IPS DF 6.9 (cell line): Measurements from ENCODE around the gene NLRC5.

Source experiments
- DNase-seq: peaks from one replicate; pipeline ENCODE4 v3.0.0-alpha.2; 2013; ENCODE audit warnings: low read depth, low spot score
- H3K27ac ChIP-seq: one replicate; pipeline ENCODE4 v1.5.1; 2013; ENCODE audit warnings: low read length, control low read depth
- H3K27me3 ChIP-seq: 2 replicates; pipeline ENCODE4 v1.6.1; 2013; ENCODE audit warnings: mild to moderate bottlenecking, low read length; ENCODE audit not compliant: control insufficient read depth, insufficient read depth
- H3K36me3 ChIP-seq: 2 replicates; pipeline ENCODE4 v1.6.1; 2013; ENCODE audit warnings: low read length; ENCODE audit not compliant: control insufficient read depth, insufficient read depth
- H3K4me1 ChIP-seq: 2 replicates; pipeline ENCODE4 v1.6.1; 2013; ENCODE audit warnings: low read length; ENCODE audit not compliant: control insufficient read depth, insufficient read depth
- H3K4me3 ChIP-seq: 2 replicates; pipeline ENCODE4 v1.5.1; 2013; ENCODE audit warnings: mild to moderate bottlenecking, low read length
- H3K9me3 ChIP-seq: 2 replicates; pipeline ENCODE4 v1.6.1; 2013; ENCODE audit warnings: low read length, inconsistent platforms; ENCODE audit not compliant: control insufficient read depth, insufficient read depth
- WGBS: extraction: QIAGEN DNeasy Blood & Tissue Kit; methylation state at CpG from one replicate; pipeline ENCODE4 v1.1.7; 2013; ENCODE audit warnings: mixed read lengths, missing lambda C conversion rate; ENCODE audit not compliant: insufficient read length, insufficient coverage; 5-methylcytosine and 5-hydroxymethylcytosine counted together

Gene NLRC5

DNA sequence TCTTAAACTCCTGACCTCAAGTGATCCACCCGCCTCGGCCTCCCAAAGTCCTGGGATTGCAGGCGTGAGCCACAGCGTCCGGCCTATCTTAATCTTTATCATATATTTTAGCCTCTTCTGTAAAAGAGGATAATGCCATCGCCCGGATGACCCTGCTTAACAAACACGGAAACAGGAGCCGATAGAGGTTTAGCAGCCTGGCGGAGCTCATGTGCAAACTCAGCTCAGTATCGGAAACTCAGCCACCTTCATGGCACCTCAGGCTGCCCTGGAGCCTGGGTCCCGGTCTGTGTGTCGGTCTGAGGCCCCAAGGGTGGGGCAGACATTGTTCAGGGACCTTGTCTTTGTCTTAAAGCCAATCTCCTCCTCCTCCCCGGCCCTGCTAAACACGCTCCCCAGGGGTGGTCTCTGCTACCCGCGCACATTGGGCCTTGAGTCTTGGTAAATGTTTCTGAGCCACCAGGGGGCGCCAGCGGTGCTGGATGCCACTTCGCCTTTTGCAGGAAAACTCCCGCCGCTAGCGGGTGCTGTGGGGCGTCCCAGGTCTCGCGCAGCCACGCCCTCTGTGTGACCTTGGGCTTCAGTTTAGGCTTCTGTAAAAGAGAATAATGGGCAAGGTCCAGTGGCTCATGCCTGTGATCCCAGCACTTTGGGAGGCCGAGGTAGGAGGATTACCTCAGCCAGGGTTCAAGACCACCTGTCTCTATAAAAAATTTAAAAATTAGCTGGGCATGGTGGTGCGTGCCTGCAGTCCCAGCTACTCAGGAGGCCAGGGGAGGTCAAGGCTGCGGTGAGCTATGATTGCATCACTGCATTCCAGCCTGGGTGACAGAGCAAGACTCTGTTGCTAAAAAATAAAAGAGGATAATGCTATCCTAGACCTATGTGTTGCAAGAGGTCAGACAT, 24.9 kb upstream of the NLRC5 start:
- Histone ChIP-seq H3K27me3 (no peaks in the 10 kb centered on the region), H3K27ac (no peak overlapping the region), H3K4me3 (no peak overlapping the region), H3K4me1 (no peaks in the 10 kb centered on the region; the same call in 1 of the 2 replicates), H3K36me3 (no peaks in the 10 kb centered on the region), H3K9me3 (no peaks in the 10 kb centered on the region)
- WGBS: no CpG with 5 or more reads among the region's 30 CpGs
- DNase-seq: peak; percentile 90

DNA sequence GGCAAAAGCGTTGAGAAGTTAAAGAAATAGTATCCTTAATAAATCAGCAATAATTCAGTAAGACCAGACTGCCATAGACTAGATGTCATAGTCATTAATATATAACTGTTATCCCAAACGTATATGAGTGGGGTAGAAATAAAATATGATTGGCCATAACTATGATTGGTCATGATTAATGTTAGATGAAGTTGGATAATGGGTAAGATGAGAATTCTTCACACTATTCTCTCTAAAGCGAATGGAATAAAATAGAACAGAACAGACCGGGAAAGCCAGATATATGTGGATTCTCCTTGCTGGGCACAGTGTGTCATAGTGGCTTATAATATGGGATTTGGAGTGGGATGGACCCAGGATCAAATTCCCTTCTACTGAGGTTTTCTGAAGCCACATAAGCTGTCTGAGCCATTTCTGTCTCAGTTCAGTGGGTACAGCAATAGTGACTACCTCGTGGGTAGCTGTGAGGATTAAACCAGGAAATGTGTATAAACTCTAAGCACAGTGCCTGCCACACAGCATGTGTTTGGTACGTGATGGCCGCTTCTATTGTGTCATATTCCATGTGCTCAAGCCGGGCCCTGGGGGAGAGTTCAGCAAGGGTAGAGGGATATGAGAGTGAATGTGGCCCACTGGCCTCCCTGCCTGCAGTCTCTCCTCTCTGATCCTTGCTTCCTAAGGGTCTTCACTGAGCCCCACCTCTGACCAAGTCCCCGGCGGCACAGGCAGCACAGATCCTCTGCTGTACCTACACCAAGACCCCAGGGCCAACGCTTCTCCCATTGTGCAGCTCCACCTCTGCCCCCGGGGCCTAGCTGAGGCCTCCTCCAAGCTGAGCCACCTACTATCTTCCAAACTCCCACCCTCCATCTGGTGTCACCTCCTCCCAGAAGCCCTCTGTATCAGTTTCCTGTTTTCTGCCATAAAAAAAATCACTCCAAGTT, 23.9 kb upstream of the NLRC5 start:
- Histone ChIP-seq H3K27ac (no peak overlapping the region), H3K36me3 (no peaks in the 10 kb centered on the region), H3K4me3 (no peak overlapping the region), H3K4me1 (no peaks in the 10 kb centered on the region; the same call in none of the 2 replicates), H3K27me3 (no peaks in the 10 kb centered on the region), H3K9me3 (no peaks in the 10 kb centered on the region)
- no peak for DNase-seq
- WGBS: no CpG with 5 or more reads among the region's 12 CpGs

DNA sequence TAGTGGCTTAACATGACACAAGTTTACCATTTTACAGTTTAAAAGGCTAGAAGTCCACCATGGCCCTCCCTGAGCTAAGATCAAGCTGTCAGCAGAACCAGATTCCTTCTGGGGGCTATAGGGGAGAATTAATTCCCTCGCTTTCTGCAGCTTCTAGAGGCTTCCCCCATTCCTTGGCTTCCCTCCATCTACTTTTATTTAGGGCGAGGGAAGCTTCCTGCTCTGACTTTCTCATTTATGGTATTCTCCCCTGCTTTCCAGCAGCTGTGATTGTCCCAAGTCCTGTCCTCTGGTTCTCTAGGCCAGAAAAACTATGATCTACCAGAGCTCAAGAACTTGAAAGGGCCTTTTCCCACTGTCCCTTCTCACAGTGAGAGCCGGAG, 23.3 kb upstream of the NLRC5 start:
- Histone ChIP-seq H3K36me3 (no peaks in the 10 kb centered on the region), H3K4me1 (no peaks in the 10 kb centered on the region; the same call in none of the 2 replicates), H3K27ac (no peak overlapping the region), H3K27me3 (no peaks in the 10 kb centered on the region), H3K9me3 (no peaks in the 10 kb centered on the region), H3K4me3 (no peak overlapping the region)
- no CpG with 5 or more reads among the region's 3 CpGs for WGBS
- DNase-seq: no peak

DNA sequence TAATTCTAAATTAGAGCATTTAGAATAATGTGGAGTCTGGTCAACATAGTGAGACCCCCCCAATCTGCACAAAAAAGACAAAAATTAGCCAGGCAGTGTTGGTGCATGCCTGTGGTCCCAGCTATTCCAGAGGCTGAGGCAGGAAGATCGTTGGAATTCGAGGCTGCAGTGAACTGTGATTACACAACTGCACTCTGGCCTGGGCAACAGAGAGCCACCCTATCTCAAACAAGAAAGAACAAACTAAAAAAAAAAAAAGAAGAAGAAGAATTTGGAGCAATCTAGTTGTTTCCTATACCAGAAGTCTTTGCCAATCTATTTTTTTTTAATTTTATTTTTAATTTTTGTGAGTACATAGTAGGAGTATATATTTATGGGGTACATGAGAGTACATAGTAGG, 21.6 kb upstream of the NLRC5 start:
- Histone ChIP-seq H3K27me3 (no peaks in the 10 kb centered on the region), H3K4me3 (no peak overlapping the region), H3K27ac (no peak overlapping the region), H3K9me3 (no peaks in the 10 kb centered on the region), H3K36me3 (no peaks in the 10 kb centered on the region), H3K4me1 (no peaks in the 10 kb centered on the region; the same call in none of the 2 replicates)
- no peak for DNase-seq
- no CpG with 5 or more reads among the region's 2 CpGs for WGBS

DNA sequence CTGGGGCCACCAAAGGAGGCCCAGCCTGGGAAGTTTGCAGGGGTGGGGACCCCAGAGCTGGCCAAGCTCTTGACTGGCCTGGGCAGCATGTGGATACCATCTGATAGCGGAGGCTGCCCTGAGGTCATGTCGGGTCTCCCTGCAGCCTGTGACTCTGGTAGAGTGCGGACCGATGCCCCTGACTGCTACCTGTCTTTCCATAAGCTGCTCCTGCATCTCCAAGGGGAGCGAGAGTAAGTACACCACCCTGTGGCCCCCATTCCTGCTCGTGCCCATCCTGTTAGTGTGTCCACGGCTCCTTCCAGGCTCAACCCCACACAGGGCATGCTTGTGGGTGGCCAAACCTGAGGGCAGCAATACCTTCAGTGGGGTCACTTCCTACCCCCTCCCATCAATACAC, 19.6 kb upstream of the NLRC5 start:
- Histone ChIP-seq H3K4me3 (no peak overlapping the region), H3K9me3 (no peaks in the 10 kb centered on the region), H3K27me3 (no peaks in the 10 kb centered on the region), H3K27ac (no peak overlapping the region), H3K4me1 (no peaks in the 10 kb centered on the region; the same call in 1 of the 2 replicates), H3K36me3 (no peaks in the 10 kb centered on the region)
- DNase-seq: no peak
- no CpG with 5 or more reads among the region's 7 CpGs for WGBS

DNA sequence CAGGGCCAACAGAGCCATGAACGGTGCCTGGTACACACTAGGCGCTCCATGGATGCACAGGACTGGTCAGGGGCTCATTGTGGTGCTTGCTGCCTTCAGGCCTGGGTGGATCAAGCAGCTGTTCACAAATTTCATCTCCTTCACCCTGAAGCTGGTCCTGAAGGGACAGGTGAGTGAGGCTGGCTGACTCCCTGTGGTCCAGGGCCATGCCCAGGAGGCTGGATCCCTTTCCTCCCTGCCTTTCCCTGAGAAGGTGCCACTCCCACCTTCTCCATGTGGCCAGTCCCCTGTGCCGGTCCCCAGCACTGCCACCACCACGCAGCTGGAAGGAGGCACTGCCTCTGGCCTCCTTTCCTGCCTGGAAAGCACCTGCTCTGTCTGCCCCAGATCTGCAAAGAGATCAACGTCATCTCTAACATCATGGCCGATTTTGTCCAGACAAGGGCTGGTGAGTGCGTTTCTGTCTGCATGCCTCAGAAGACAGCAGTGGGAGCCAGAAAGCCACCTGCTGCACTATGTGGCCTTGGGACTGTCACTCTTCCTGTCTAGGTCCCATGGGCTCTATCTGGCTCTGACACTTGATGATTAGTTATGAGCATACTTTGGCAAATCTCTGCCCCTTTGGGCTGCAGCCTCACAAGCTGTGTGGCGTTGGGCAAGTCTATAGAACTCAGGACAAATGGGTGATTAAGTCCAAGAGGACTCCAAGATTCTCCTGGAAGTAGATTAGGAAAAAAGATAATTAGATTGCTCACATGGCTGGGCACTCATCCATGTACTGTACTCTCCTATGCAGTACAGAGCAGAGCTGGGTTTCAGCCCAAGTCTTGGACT, 18.2 kb upstream of the NLRC5 start:
- H3K27ac ChIP-seq: no peak overlapping the region
- H3K9me3 ChIP-seq: no peaks in the 10 kb centered on the region
- no CpG with 5 or more reads among the region's 8 CpGs for WGBS
- no peak overlapping the region for H3K4me3 ChIP-seq
- no peaks in the 10 kb centered on the region for H3K27me3 ChIP-seq
- H3K36me3 ChIP-seq: no peaks in the 10 kb centered on the region
- no peaks in the 10 kb centered on the region; the same call in 1 of the 2 replicates for H3K4me1 ChIP-seq
- DNase-seq: no peak

DNA sequence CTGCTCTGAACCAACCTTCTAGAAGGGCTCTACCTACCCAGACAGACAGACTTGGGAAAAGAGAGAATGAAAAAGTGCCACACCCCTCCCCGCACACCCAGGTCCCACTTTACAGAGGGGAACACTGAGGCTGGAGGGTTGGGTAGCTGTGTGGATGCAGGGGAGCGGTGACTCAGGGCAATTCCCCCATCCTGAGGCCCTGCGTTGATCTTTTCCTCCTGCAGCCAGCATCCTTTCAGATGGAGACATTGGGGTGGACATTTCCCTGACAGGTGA, 17.7 kb upstream of the NLRC5 start:
- no peaks in the 10 kb centered on the region for H3K36me3 ChIP-seq
- no peak overlapping the region for H3K27ac ChIP-seq
- no peak overlapping the region for H3K4me3 ChIP-seq
- no CpG with 5 or more reads among the region's 3 CpGs for WGBS
- no peaks in the 10 kb centered on the region for H3K9me3 ChIP-seq
- no peak for DNase-seq
- H3K4me1 ChIP-seq: no peaks in the 10 kb centered on the region; the same call in 1 of the 2 replicates
- no peaks in the 10 kb centered on the region for H3K27me3 ChIP-seq

DNA sequence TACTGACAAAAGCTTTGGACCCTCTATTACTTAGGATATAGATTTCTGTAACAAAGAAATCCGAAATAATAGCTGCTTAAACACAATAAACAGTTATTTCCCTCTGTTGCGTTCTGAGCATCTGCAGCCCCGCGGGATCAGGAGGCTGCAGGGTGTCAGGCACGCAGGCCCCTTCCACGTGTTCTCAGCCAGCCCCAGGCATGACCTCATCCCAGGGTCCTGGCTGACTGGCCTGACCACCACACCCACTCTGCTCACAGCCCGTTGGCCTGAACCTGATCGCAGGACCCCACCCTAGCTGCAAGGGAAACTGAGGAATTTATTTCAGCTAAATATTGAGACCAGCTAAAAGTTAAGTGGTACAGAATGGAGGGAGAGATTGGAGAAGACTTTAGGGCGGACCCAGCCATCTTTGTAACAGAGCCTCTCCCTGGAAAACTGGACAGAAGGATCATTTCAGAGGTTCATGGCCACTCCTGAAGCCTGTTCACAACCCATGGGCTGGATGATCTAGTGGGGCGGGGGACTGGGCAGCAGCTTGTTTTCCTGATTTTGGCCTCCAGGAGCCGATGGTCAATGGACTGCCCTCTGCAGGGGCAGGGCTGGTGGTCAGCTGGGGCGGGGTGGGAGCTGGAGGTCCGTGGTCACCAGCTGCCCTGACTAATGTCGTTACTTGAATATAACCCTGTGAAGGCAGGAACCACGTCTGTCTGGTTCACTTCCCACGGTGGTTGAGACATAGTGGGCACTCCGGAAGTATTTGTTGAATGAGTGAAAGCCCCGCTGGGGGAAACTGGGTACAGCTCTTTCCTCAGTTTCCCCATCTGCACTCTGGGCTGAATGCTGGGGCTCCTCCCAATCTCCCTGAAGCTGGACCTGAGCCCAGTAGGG, 16.7 kb upstream of the NLRC5 start:
- H3K4me3 ChIP-seq: no peak overlapping the region
- WGBS: no CpG with 5 or more reads among the region's 18 CpGs
- no peak overlapping the region for H3K27ac ChIP-seq
- H3K36me3 ChIP-seq: no peaks in the 10 kb centered on the region
- no peaks in the 10 kb centered on the region for H3K9me3 ChIP-seq
- DNase-seq: no peak
- H3K27me3 ChIP-seq: no peaks in the 10 kb centered on the region
- H3K4me1 ChIP-seq: no peaks in the 10 kb centered on the region; the same call in 1 of the 2 replicates

DNA sequence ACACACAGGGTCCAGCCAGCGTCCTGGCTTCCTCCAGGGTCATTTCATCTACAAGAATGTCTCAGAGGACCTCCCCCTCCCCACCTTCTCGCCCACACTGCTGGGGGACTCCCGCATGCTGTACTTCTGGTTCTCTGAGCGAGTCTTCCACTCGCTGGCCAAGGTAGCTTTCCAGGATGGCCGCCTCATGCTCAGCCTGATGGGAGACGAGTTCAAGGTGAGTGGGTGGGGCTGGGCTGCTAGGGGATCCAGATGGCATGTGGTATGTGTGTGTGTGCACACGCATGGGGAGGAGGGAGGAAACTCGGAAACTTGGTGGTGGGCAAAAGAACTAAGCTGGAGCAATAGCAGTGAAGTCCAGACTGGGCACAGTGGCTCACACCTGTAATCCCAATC, 16.1 kb upstream of the NLRC5 start:
- Histone ChIP-seq H3K4me3 (no peak overlapping the region), H3K36me3 (no peaks in the 10 kb centered on the region), H3K4me1 (no peaks in the 10 kb centered on the region; the same call in 1 of the 2 replicates), H3K27ac (no peak overlapping the region), H3K9me3 (no peaks in the 10 kb centered on the region), H3K27me3 (no peaks in the 10 kb centered on the region)
- WGBS: no CpG with 5 or more reads among the region's 9 CpGs
- DNase-seq: no peak
